Ishikawa (cell line): ENCODE measurements around the gene NRCAM.

ENCODE experiments used
- CEBPB ChIP-seq: IDR thresholded peaks from 2 replicates; pipeline ENCODE4 v1.6.1; 2012
- EP300 ChIP-seq: IDR thresholded peaks from 2 replicates; pipeline ENCODE4 v1.6.1; 2012; ENCODE audit warnings: borderline replicate concordance
- FOXM1 ChIP-seq: IDR thresholded peaks from 2 replicates; pipeline ENCODE4 v1.6.1; 2012; ENCODE audit warnings: low read depth, borderline replicate concordance
- MAX ChIP-seq: IDR thresholded peaks from 2 replicates; pipeline ENCODE4 v1.6.1; 2012
- RAD21 ChIP-seq: IDR thresholded peaks from 2 replicates; pipeline ENCODE4 v1.6.1; 2012; ENCODE audit warnings: low read depth
- REST ChIP-seq: IDR thresholded peaks from 2 replicates; pipeline ENCODE4 v1.6.1; 2012; ENCODE audit warnings: low read depth, mild to moderate bottlenecking
- TAF1 ChIP-seq: IDR thresholded peaks from 2 replicates; pipeline ENCODE4 v1.6.1; 2012; ENCODE audit warnings: low read depth, mild to moderate bottlenecking
- TCF12 ChIP-seq: IDR thresholded peaks from 2 replicates; pipeline ENCODE4 v1.6.1; 2012; ENCODE audit warnings: low read depth
- USF1 ChIP-seq: IDR thresholded peaks from 2 replicates; pipeline ENCODE4 v1.6.1; 2012
- YY1 ChIP-seq: IDR thresholded peaks from 2 replicates; pipeline ENCODE4 v1.6.1; 2012; ENCODE audit warnings: low read depth
- ZBTB7A ChIP-seq: IDR thresholded peaks from 2 replicates; pipeline ENCODE4 v1.6.1; 2012; ENCODE audit warnings: low read depth

GRCh38 chr7:108239501-108240225 is 216.6 kb downstream of the NRCAM start:
- TF ChIP-seq MAX: no peak
- no peak for TF ChIP-seq FOXM1
- no peak for TF ChIP-seq ZBTB7A
- TF ChIP-seq TAF1: no peak
- no peak for TF ChIP-seq CEBPB
- no peak for TF ChIP-seq USF1
- no peak for TF ChIP-seq EP300
- TF ChIP-seq TCF12: no peak
- TF ChIP-seq RAD21: no peak
- TF ChIP-seq REST: no peak
- TF ChIP-seq YY1: no peak
